ENCODE results near the gene PAX2.

PAX2 gene

GRCh38 chr10:100877461-100877850, 132.1 kb downstream of the PAX2 start:
- CTCF ChIA-PET, result interaction anchor here (0.9 to 13.6 kb wide), 18 partner anchors 10 to 447 kb away, joined by 3 to 235 read pairs (median 16); partner anchors contain the start of genes HIF1AN and SEC31B
- POLR2A ChIA-PET, result no interaction called here
- H3K4me3 ChIP-seq (ENCODE audit: low read depth, low read length), result no peak overlapping the region
- no peak for TF ChIP-seq CTCF (IDR thresholded peaks at IDR 0.05; ENCODE audit: insufficient read depth, low read length, missing control alignments)
- no peak for DNase-seq (ENCODE audit: low read depth, low spot score)

- no peak for DNase-seq (ENCODE audit: low read depth, low spot score)
- CTCF ChIA-PET, result interaction anchor here (0.8 to 13.6 kb wide), 52 partner anchors 10 to 1141 kb away, joined by 3 to 235 read pairs (median 5); partner anchors contain the start of genes HIF1AN and SEC31B
- POLR2A ChIA-PET, result interaction anchor here (1.3 kb wide), 1 partner anchor 316 kb away, joined by 7 read pairs; no protein-coding TSS in a partner anchor
- TF ChIP-seq CTCF (IDR thresholded peaks at IDR 0.05; ENCODE audit: insufficient read depth, low read length, missing control alignments), result peak; percentile 83
- no peak overlapping the region for H3K4me3 ChIP-seq (ENCODE audit: low read depth, low read length)
Measured at GRCh38 chr10:100878291-100878910, 133.0 kb downstream of the PAX2 start.

Measured in AG04449 (cell line).